ENCODE data around the gene ANKRD24.
"Not testable (repeated sequence)": the region's sequence is repeated elsewhere in the genome, so short reads cannot be mapped to it uniquely, and the experiment has no call there.

ANKRD24 gene

GRCh38 chr19:4229179-4229931 is 46.9 kb downstream of the ANKRD24 start, which contains the start of gene EBI3:
Gene EBI3, plus strand, starts transcription at chr19:4229523. Its CDS starts 28 bp downstream, at chr19:4229551.
- DNase-seq (ENCODE audit: low spot score in 2 of 2): peak; percentile 47 to 89
- H3K9me3 Mint-ChIP-seq: no peaks in the 10 kb centered on the region
- peaks cover 7% of the 10 kb centered on the region for H3K4me1 Mint-ChIP-seq
- H3K36me3 Mint-ChIP-seq: peaks cover 8% of the 10 kb centered on the region
- no peak within 1 kb of the TSS for H3K4me3 Mint-ChIP-seq
- ATAC-seq: peak; percentile 93
- H3K27ac Mint-ChIP-seq: no peak within 1 kb of the TSS

GRCh38 chr19:4230237-4230636 is 47.7 kb downstream of the ANKRD24 start:
- H3K36me3 Mint-ChIP-seq; H3K4me1 Mint-ChIP-seq; H3K27ac Mint-ChIP-seq; ATAC-seq; H3K9me3 Mint-ChIP-seq; DNase-seq (ENCODE audit: low spot score in 2 of 2); H3K4me3 Mint-ChIP-seq: not testable (repeated sequence)

GRCh38 chr19:4231521-4231920 is 49.0 kb downstream of the ANKRD24 start:
- not testable (repeated sequence) for H3K27ac Mint-ChIP-seq; H3K36me3 Mint-ChIP-seq; H3K4me3 Mint-ChIP-seq; H3K9me3 Mint-ChIP-seq; ATAC-seq; H3K4me1 Mint-ChIP-seq; DNase-seq (ENCODE audit: low spot score in 2 of 2)

- H3K27ac Mint-ChIP-seq: not testable (repeated sequence)
Measured at GRCh38 chr19:4232139-4232538, 49.6 kb downstream of the ANKRD24 start.

GRCh38 chr19:4232614-4233281 is 50.3 kb downstream of the ANKRD24 start:
- Mint-ChIP-seq H3K4me3 (no peak overlapping the region), H3K27ac (peak overlapping the region; percentile 60), H3K36me3 (peaks cover 8% of the 10 kb centered on the region), H3K9me3 (no peaks in the 10 kb centered on the region), H3K4me1 (peaks cover 7% of the 10 kb centered on the region)
- no peak for ATAC-seq
- no peak for DNase-seq (ENCODE audit: low spot score in 2 of 2)

More at GRCh38 chr19:4232139-4232538, 49.6 kb downstream of the ANKRD24 start:
- not testable (repeated sequence) for DNase-seq (ENCODE audit: low spot score in 2 of 2); ATAC-seq; H3K9me3 Mint-ChIP-seq; H3K4me3 Mint-ChIP-seq; H3K4me1 Mint-ChIP-seq; H3K36me3 Mint-ChIP-seq

GRCh38 chr19:4233282-4233853 is 50.9 kb downstream of the ANKRD24 start:
- DNase-seq (ENCODE audit: low spot score in 2 of 2) (peak; percentile 83 to 92), ATAC-seq (peak; percentile 33)
- peak overlapping the region; percentile 60 for H3K27ac Mint-ChIP-seq
- no peak overlapping the region for H3K4me3 Mint-ChIP-seq
- peaks cover 8% of the 10 kb centered on the region for H3K36me3 Mint-ChIP-seq
- H3K4me1 Mint-ChIP-seq: peaks cover 7% of the 10 kb centered on the region
- no peaks in the 10 kb centered on the region for H3K9me3 Mint-ChIP-seq

- DNase-seq (ENCODE audit: low spot score in 2 of 2): no peak
- Mint-ChIP-seq H3K36me3 (peaks cover 15% of the 10 kb centered on the region), H3K4me3 (no peak overlapping the region), H3K4me1 (peaks cover 7% of the 10 kb centered on the region), H3K9me3 (no peaks in the 10 kb centered on the region), H3K27ac (no peak overlapping the region)
- no peak for ATAC-seq
Measured at GRCh38 chr19:4234142-4234861, 51.8 kb downstream of the ANKRD24 start.

GRCh38 chr19:4234862-4235201 is 52.3 kb downstream of the ANKRD24 start:
- H3K36me3 Mint-ChIP-seq: peaks cover 15% of the 10 kb centered on the region
- peaks cover 7% of the 10 kb centered on the region for H3K4me1 Mint-ChIP-seq

GRCh38 chr19:4237510-4237909 is 55.0 kb downstream of the ANKRD24 start:
- H3K4me1 Mint-ChIP-seq; DNase-seq (ENCODE audit: low spot score in 2 of 2); ATAC-seq; H3K9me3 Mint-ChIP-seq; H3K4me3 Mint-ChIP-seq; H3K27ac Mint-ChIP-seq: not testable (repeated sequence)
- peaks cover 15% of the 10 kb centered on the region for H3K36me3 Mint-ChIP-seq

More at GRCh38 chr19:4234862-4235201, 52.3 kb downstream of the ANKRD24 start:
- Mint-ChIP-seq H3K4me3 (no peak overlapping the region), H3K9me3 (no peaks in the 10 kb centered on the region), H3K27ac (no peak overlapping the region)
- DNase-seq (ENCODE audit: low spot score in 2 of 2) (no peak), ATAC-seq (no peak)

- Mint-ChIP-seq H3K27ac (no peak overlapping the region), H3K4me1 (no peaks in the 10 kb centered on the region), H3K4me3 (no peak overlapping the region), H3K9me3 (no peaks in the 10 kb centered on the region), H3K36me3 (peaks cover 8% of the 10 kb centered on the region)
- no peak for DNase-seq (ENCODE audit: low spot score in 2 of 2)
- no peak for ATAC-seq
Measured at GRCh38 chr19:4238831-4239230, 56.3 kb downstream of the ANKRD24 start.

- Mint-ChIP-seq H3K4me1 (peaks cover 6% of the 10 kb centered on the region), H3K36me3 (peaks cover 14% of the 10 kb centered on the region), H3K9me3 (no peaks in the 10 kb centered on the region), H3K4me3 (no peak overlapping the region), H3K27ac (no peak overlapping the region)
- no peak for DNase-seq (ENCODE audit: low spot score in 2 of 2)
- ATAC-seq: no peak
Measured at GRCh38 chr19:4241824-4242430, 59.4 kb downstream of the ANKRD24 start.

GRCh38 chr19:4245938-4246337 is 63.4 kb downstream of the ANKRD24 start:
- H3K4me1 Mint-ChIP-seq: peaks cover 22% of the 10 kb centered on the region
- H3K4me3 Mint-ChIP-seq: peak overlapping the region; percentile 74
- H3K27ac Mint-ChIP-seq: peak overlapping the region; percentile 98
- peaks cover 46% of the 10 kb centered on the region for H3K36me3 Mint-ChIP-seq
- not testable (repeated sequence) for DNase-seq (ENCODE audit: low spot score in 2 of 2); ATAC-seq; H3K9me3 Mint-ChIP-seq

GRCh38 chr19:4246767-4247593 is 64.5 kb downstream of the ANKRD24 start, which contains the start of gene YJU2:
Gene YJU2, plus strand, starts transcription at chr19:4247080. Its CDS starts 67 bp downstream, at chr19:4247147.
- H3K27ac Mint-ChIP-seq: peak within 1 kb of the TSS; percentile 98
- DNase-seq (ENCODE audit: low spot score in 2 of 2): peak; percentile 93 to 99
- no peaks in the 10 kb centered on the region for H3K9me3 Mint-ChIP-seq
- H3K4me3 Mint-ChIP-seq: peak within 1 kb of the TSS; percentile 74
- peak; percentile 96 for ATAC-seq
- peaks cover 57% of the 10 kb centered on the region for H3K36me3 Mint-ChIP-seq
- peaks cover 22% of the 10 kb centered on the region for H3K4me1 Mint-ChIP-seq

- H3K9me3 Mint-ChIP-seq: no peaks in the 10 kb centered on the region
- H3K36me3 Mint-ChIP-seq: peaks cover 100% of the 10 kb centered on the region
- H3K27ac Mint-ChIP-seq: no peak overlapping the region
- ATAC-seq: peak; percentile 55
- no peak for DNase-seq (ENCODE audit: low spot score in 2 of 2)
- no peak overlapping the region for H3K4me3 Mint-ChIP-seq
- H3K4me1 Mint-ChIP-seq: no peaks in the 10 kb centered on the region
Measured at GRCh38 chr19:4256563-4256962, 74.1 kb downstream of the ANKRD24 start.

Measured in stimulated activated effector memory CD8-positive, alpha-beta T cell treated with anti-CD3 and anti-CD28 coated beads, Interleukin-12 subunit alpha, Interleukin-12 subunit beta, amount 100 ng/mL, for 72 hours (primary cell).